ENCODE measurements around the gene CFAP410. TPM values are rescaled to one million over a fixed set of nuclear protein-coding genes. Genes with fewer than 3 reads are reported as not detected.

CFAP410 gene
- total and polyA plus RNA-seq, 2 of the 13 experiments (the other 11 are each of a cell fraction or from before 2014, with no cell fraction given): 8.0 to 20.1 TPM

- Histone ChIP-seq H4K20me1 (ENCODE audit: insufficient read depth, low read length) (no peaks in the 10 kb centered on the region), H3K36me3 (replicated peaks in 1 of 2; ENCODE audit: control insufficient read depth in 1 of 2, insufficient read depth in 2 of 2, low read length in 2 of 2) (no peaks in the 10 kb centered on the region), H3K9ac (ENCODE audit: insufficient read depth, low read depth, low read length) (no peak overlapping the region), H3K27me3 (ENCODE audit: control insufficient read depth in 1 of 2, insufficient read depth in 2 of 2, low read length in 2 of 2) (peaks cover 9 to 21% of the 10 kb centered on the region in 2 experiments), H2AFZ (ENCODE audit: low read length) (no peak overlapping the region), H3K9me3 (ENCODE audit: low read length) (no peaks in the 10 kb centered on the region), H3K4me1 (ENCODE audit: insufficient read depth, low read length) (peaks cover 18% of the 10 kb centered on the region), H3K79me2 (ENCODE audit: insufficient read depth, low read length) (no peaks in the 10 kb centered on the region), H3K4me3 (replicated peaks in 1 of 3; ENCODE audit: insufficient read depth in 1 of 3, low read depth in 2 of 3, low read length in 3 of 3) (no peak overlapping the region), H3K27ac (ENCODE audit: extremely low read length, insufficient read depth, low read length) (no peak overlapping the region), H3K4me2 (ENCODE audit: low read depth, low read length) (no peak overlapping the region)
- FAIRE-seq: no peak
- 42% methylated on average over 8 of the region's 8 CpGs for WGBS (ENCODE audit: low lambda C conversion rate)
- POLR2A ChIA-PET: no interaction called here
- intact Hi-C loops (cut with micrococcal nuclease; ENCODE audit: unreplicated experiment): no loop called here
- BruUV-seq (replicated peaks): no TSS peak
- in situ Hi-C loops (cut with HindIII; ENCODE audit: extremely low pct_ligation_motif_present, low pct_unique_long_range_greater_than_20kb): no loop called here
- DNase-seq (ENCODE audit: low spot score): no peak
- TF ChIP-seq ZFP1 (CRISPR knock-in tag; IDR thresholded peaks at IDR 0.05) (no peak), MTF2 (CRISPR knock-in tag; IDR thresholded peaks at IDR 0.05; ENCODE audit: borderline replicate concordance) (no peak), HNF1A (IDR thresholded peaks at IDR 0.05; ENCODE audit: low read depth) (no peak), HNF1A (CRISPR knock-in tag; IDR thresholded peaks at IDR 0.05; ENCODE audit: borderline replicate concordance) (no peak), ZNF891 (CRISPR knock-in tag; IDR thresholded peaks at IDR 0.05) (no peak), ZNF777 (CRISPR knock-in tag; IDR thresholded peaks at IDR 0.05) (no peak), ZC3H13 (CRISPR knock-in tag; IDR thresholded peaks at IDR 0.05) (no peak), GPN1 (CRISPR knock-in tag; IDR thresholded peaks at IDR 0.05; ENCODE audit: borderline replicate concordance) (no peak), ZNF362 (CRISPR knock-in tag; IDR thresholded peaks at IDR 0.05; ENCODE audit: borderline replicate concordance) (no peak), MIER3 (CRISPR knock-in tag; IDR thresholded peaks at IDR 0.05; ENCODE audit: borderline replicate concordance) (no peak), AGO2 (optimal IDR thresholded peaks at IDR 0.05; ENCODE audit: low read depth, low read length) (no peak), ZNF124 (CRISPR knock-in tag; IDR thresholded peaks at IDR 0.05) (no peak), ZSCAN30 (CRISPR knock-in tag; IDR thresholded peaks at IDR 0.05) (no peak), THRA (CRISPR knock-in tag; IDR thresholded peaks at IDR 0.05; ENCODE audit: borderline replicate concordance) (no peak), PAWR (CRISPR knock-in tag; IDR thresholded peaks at IDR 0.05; ENCODE audit: borderline replicate concordance) (no peak), ZFAT (CRISPR knock-in tag; conservative IDR thresholded peaks at IDR 0.05) (no peak), TGIF2 (CRISPR knock-in tag; IDR thresholded peaks at IDR 0.05) (no peak), KLF9 (CRISPR knock-in tag; IDR thresholded peaks at IDR 0.05; ENCODE audit: low read depth) (no peak)
- CTCF ChIA-PET (ENCODE audit: low intra/inter-chr PET ratio, low total read pairs): no interaction called here
- no peak for ATAC-seq
Measured at GRCh38 chr21:44372616-44373015, 33.4 kb upstream of the CFAP410 start.
